Activated naive CD4-positive, alpha-beta T cell treated with anti-CD3 and anti-CD28 coated beads, Interleukin-2, amount 50 U/mL, for 16 hours (primary cell): ENCODE results near the gene NFKBIE.

Source experiments
- DNase-seq: peaks from one replicate; pipeline ENCODE4 v3.0.0-alpha.2; 2020

The NFKBIE gene

GRCh38 chr6:44272529-44272928, 7.2 kb upstream of the NFKBIE start:
- no peak for DNase-seq

- DNase-seq = no peak
Measured at GRCh38 chr6:44271914-44272313, 6.6 kb upstream of the NFKBIE start.

GRCh38 chr6:44271406-44271723, 6.0 kb upstream of the NFKBIE start:
- no peak for DNase-seq

GRCh38 chr6:44270526-44271405, 5.4 kb upstream of the NFKBIE start:
- DNase-seq = no peak

GRCh38 chr6:44269921-44270525, 4.7 kb upstream of the NFKBIE start, which contains the start of gene TMEM151B:
Gene TMEM151B (plus strand): TSS chr6:44270450. CDS start chr6:44270743, 293 bp downstream.
- no peak for DNase-seq

GRCh38 chr6:44269178-44269920, 4.0 kb upstream of the NFKBIE start:
- DNase-seq = no peak

- peak; percentile 62 for DNase-seq
Measured at GRCh38 chr6:44268095-44268628, 2.8 kb upstream of the NFKBIE start.

GRCh38 chr6:44267252-44267651, 1.9 kb upstream of the NFKBIE start:
- DNase-seq = no peak

GRCh38 chr6:44266347-44266746, 996 bp upstream of the NFKBIE start:
- no peak for DNase-seq

GRCh38 chr6:44265722-44266233, 427 bp upstream of the NFKBIE start:
- no peak for DNase-seq

GRCh38 chr6:44264154-44265006, 971 bp downstream of the NFKBIE start:
- no peak for DNase-seq

- DNase-seq = no peak
Measured at GRCh38 chr6:44263354-44264100, 1.8 kb downstream of the NFKBIE start.

- no peak for DNase-seq
Measured at GRCh38 chr6:44262467-44263353, 2.6 kb downstream of the NFKBIE start.

GRCh38 chr6:44261581-44261980, 3.8 kb downstream of the NFKBIE start:
- DNase-seq = no peak

- no peak for DNase-seq
Measured at GRCh38 chr6:44260451-44261297, 4.7 kb downstream of the NFKBIE start.

GRCh38 chr6:44260011-44260410, 5.3 kb downstream of the NFKBIE start:
- DNase-seq = no peak

- no peak for DNase-seq
Measured at GRCh38 chr6:44258921-44259320, 6.4 kb downstream of the NFKBIE start.

GRCh38 chr6:44258325-44258863, 7.0 kb downstream of the NFKBIE start:
- DNase-seq = no peak

GRCh38 chr6:44257753-44258324, 7.5 kb downstream of the NFKBIE start:
- no peak for DNase-seq
